Endothelial cell of umbilical vein (primary cell): Measurements from ENCODE around the gene NANOS3. TPM values are rescaled to one million over a fixed set of nuclear protein-coding genes. Genes with fewer than 3 reads are reported as not detected.

Experiments
- BruUV-seq: library from RNA; stranded (reverse); fragments of 400-500 nt; replicated peaks from 2 replicates; lab custom pipeline; 2021; lab: Mats Ljungman, UMichigan
- CTCF ChIA-PET: fragments of 300-600, 350-600 bp; sonication (Branson Sonifier 250); formaldehyde crosslinking; loops from one replicate; lab custom pipeline; 2021; ENCODE audit warnings: antibody characterized with exemption, inconsistent platforms; lab: Charles Lee
- POLR2A ChIA-PET: fragments of 300-600, 350-600 bp; sonication (Branson Sonifier 250); formaldehyde crosslinking; loops from one replicate; lab custom pipeline; 2021; ENCODE audit warnings: antibody characterized with exemption, inconsistent platforms; lab: Charles Lee
- DNase-seq: peaks from one replicate; pipeline ENCODE4 v3.0.0-alpha.2; 2011; ENCODE audit warnings: low read depth, low spot score
- FAIRE-seq: peaks from 2 replicates; lab custom pipeline; 2011; peaks lifted over from hg19 to GRCh38; lab: Jason Lieb, UNC
- H2AFZ ChIP-seq: 2 replicates; pipeline ENCODE4 v1.6.0; 2012; ENCODE audit warnings: low read depth, low read length, control low read depth, inconsistent platforms
- H3K27ac ChIP-seq: 2 replicates; pipeline ENCODE4 v1.5.1; 2011; ENCODE audit warnings: low read depth, mild to moderate bottlenecking, control low read depth, low read length, moderate library complexity; ENCODE audit not compliant: insufficient read depth
- H3K27me3 ChIP-seq, 2 experiments: 2 replicates each; pipeline versions ENCODE4 v1.6.0 to v1.6.1; 2011; ENCODE audit warnings: low read length in 2 of 2, mixed read lengths in 1 of 2; ENCODE audit not compliant: control insufficient read depth in 2 of 2, insufficient read depth in 2 of 2
- H3K36me3 ChIP-seq, 2 experiments: 2 replicates in 1 of 2; 3 replicates in 1 of 2; pipeline ENCODE4 v1.5.1; 2011; ENCODE audit warnings: low read length in 2 of 2, mild to moderate bottlenecking in 1 of 2, moderate library complexity in 1 of 2; ENCODE audit not compliant: control insufficient read depth in 2 of 2, insufficient read depth in 2 of 2; ENCODE audit errors: extremely low read depth in 1 of 2
- H3K4me1 ChIP-seq: 3 replicates; pipeline ENCODE4 v1.5.1; 2011; ENCODE audit warnings: mild to moderate bottlenecking, low read length; ENCODE audit not compliant: control insufficient read depth, insufficient read depth; ENCODE audit errors: extremely low read depth
- H3K4me2 ChIP-seq: 2 replicates; pipeline ENCODE4 v1.6.1; 2011; ENCODE audit warnings: low read length, control low read depth, mixed read lengths; ENCODE audit not compliant: insufficient read depth
- H3K4me3 ChIP-seq, 3 experiments: fragments of 200-600 bp in 1 of 3; sonication (generic), shearing (Covaris generic) in 1 of 3; replicated peaks in 1 of 3; 2 replicates each; pipeline ENCODE4 v1.5.1; 2011 to 2016; ENCODE audit warnings: control low read depth in 3 of 3, low read length in 3 of 3, mild to moderate bottlenecking in 2 of 3, inconsistent platforms in 1 of 3, low read depth in 1 of 3, moderate library complexity in 1 of 3; ENCODE audit not compliant: insufficient read depth in 1 of 3
- H3K79me2 ChIP-seq: 2 replicates; pipeline ENCODE4 v1.6.0; 2012; ENCODE audit warnings: low read length, inconsistent platforms; ENCODE audit not compliant: control insufficient read depth, insufficient read depth
- H3K9ac ChIP-seq: replicated peaks from 2 replicates; pipeline ENCODE3; 2011; ENCODE audit warnings: low read length, control low read depth; ENCODE audit not compliant: insufficient read depth; ENCODE audit errors: extremely low read depth
- H3K9me1 ChIP-seq: replicated peaks from 3 replicates; pipeline ENCODE4 v1.6.0; 2011; ENCODE audit warnings: mild to moderate bottlenecking, low read length; ENCODE audit not compliant: control insufficient read depth, insufficient read depth; ENCODE audit errors: extremely low read depth
- H3K9me3 ChIP-seq: replicated peaks from 2 replicates; pipeline ENCODE4 v1.5.1; 2012; ENCODE audit warnings: low read length, inconsistent platforms; ENCODE audit not compliant: control insufficient read depth, insufficient read depth
- H4K20me1 ChIP-seq: replicated peaks from 2 replicates; pipeline ENCODE3; 2011; ENCODE audit warnings: mild to moderate bottlenecking, low read length; ENCODE audit not compliant: control insufficient read depth, insufficient read depth; ENCODE audit errors: extremely low read depth
- EZH2 ChIP-seq: IDR thresholded peaks from 2 replicates; pipeline ENCODE4 v1.6.1; 2012; ENCODE audit warnings: borderline replicate concordance, low read depth, mild to moderate bottlenecking, moderate library complexity, low read length, inconsistent platforms; ENCODE audit not compliant: severe bottlenecking
- FOS ChIP-seq: IDR thresholded peaks from 2 replicates; pipeline ENCODE4 v1.6.1; 2011; ENCODE audit warnings: mild to moderate bottlenecking, low read length, moderate library complexity, borderline replicate concordance; ENCODE audit not compliant: insufficient read depth
- GATA2 ChIP-seq: IDR thresholded peaks from 2 replicates; pipeline ENCODE4 v1.7.0; 2011; ENCODE audit warnings: low read depth, mild to moderate bottlenecking, moderate library complexity, mixed read lengths, low read length; ENCODE audit not compliant: insufficient read length, insufficient read depth
- JUN ChIP-seq: IDR thresholded peaks from 2 replicates; pipeline ENCODE4 v1.6.1; 2011; ENCODE audit warnings: borderline replicate concordance, low read depth; ENCODE audit not compliant: insufficient read length, insufficient read depth
- MAX ChIP-seq: IDR thresholded peaks from 2 replicates; pipeline ENCODE4 v1.6.1; 2011; ENCODE audit not compliant: insufficient read depth, insufficient read length
- MYC ChIP-seq: IDR thresholded peaks from one replicate; pipeline ENCODE4 v1.6.1; 2011; ENCODE audit warnings: mild to moderate bottlenecking, low read depth, low read length
- POLR2A ChIP-seq: IDR thresholded peaks from 2 replicates; pipeline ENCODE4 v1.6.1; 2012; ENCODE audit warnings: low read depth, mild to moderate bottlenecking, control low read depth, low read length
- POLR2AphosphoS5 ChIP-seq: IDR thresholded peaks from 2 replicates; pipeline ENCODE4 v1.6.1; 2012; ENCODE audit warnings: low read depth, mild to moderate bottlenecking, control low read depth, low read length, moderate library complexity; ENCODE audit not compliant: insufficient read depth
- dilution Hi-C: fragments of 300-500 bp; cut with MboI; formaldehyde crosslinking; loops from one replicate; pipeline ENCODE4 v1.15.0; 2019; ENCODE audit warnings: low sequenced_read_pairs; ENCODE audit not compliant: extremely low pct_ligation_motif_present
- intact Hi-C: fragments of 100-400 bp; cut with micrococcal nuclease; formaldehyde crosslinking; loops from one replicate; pipeline ENCODE4 v1.10.0; 2022
- polyA plus RNA-seq, 4 experiments: library from polyadenylated mRNA; depleted of rRNA in 3 of 4; stranded (reverse) in 3 of 4; unstranded in 1 of 4; fragments of >200 nt; gene quantifications; 2 replicates each; pipeline versions ENCODE4 v1.2.1 to v1.2.3, GENCODE V29; 2011 to 2012; ENCODE audit warnings: missing spikeins in 1 of 4
- total RNA-seq: library from RNA; stranded (reverse); gene quantifications from 2 replicates; pipeline ENCODE4 v1.2.3, GENCODE V29; 2021
- TF ChIP-seq, protein P1 (sequence below), 2 donors: IDR thresholded peaks; 1 replicate in 1 of 2; 2 replicates in 1 of 2; pipeline ENCODE4 v1.5.1; 2011; ENCODE audit warnings: low read length in 2 of 2, mild to moderate bottlenecking in 2 of 2, moderate library complexity in 2 of 2, control low read depth in 1 of 2, inconsistent platforms in 1 of 2, low read depth in 1 of 2; ENCODE audit not compliant: insufficient read depth in 1 of 2; ENCODE audit errors: extremely low read depth in 1 of 2

NANOS3 gene
- total and polyA plus RNA-seq, 2 donors (not counting 3 experiments of a cell fraction or from before 2014, with no cell fraction given), result 1.0 to 4.4 TPM

DNA sequence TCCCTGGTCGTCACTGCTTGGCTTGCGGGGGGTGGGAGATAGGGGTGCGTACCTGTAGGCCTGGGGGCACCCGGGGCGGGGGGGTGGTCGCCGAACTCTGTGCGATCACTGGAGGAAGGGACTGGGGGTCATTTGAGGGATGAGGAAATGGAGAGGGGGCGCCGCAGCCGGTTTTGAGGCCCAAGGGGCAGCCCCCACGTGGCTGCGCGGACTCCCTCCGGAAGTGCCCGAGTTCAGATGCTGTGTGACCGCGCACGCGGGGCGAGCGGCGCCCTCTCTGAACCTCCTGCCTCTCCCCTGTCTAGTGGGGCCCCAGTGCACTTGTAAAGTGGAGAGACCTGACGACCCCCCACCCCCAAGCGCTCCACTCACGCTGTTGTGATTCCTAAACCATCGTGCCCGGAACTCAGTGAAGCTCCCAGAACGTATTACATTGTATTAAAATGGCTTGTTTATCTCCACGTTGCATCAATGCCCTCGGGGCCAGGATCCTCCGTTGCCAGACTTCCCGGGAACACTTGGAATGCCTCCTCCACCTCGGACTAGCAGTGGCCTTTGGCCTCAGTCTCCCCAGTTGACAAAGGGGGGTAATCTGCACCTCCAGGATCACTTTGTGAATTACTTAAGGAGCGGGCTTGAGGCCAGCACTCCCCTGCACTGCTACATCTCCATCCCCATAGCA, 3.0 kb upstream of the NANOS3 start:
- no peaks in the 10 kb centered on the region for H4K20me1 ChIP-seq
- no peaks in the 10 kb centered on the region for H3K79me2 ChIP-seq
- no peaks in the 10 kb centered on the region for H3K27me3 ChIP-seq
- dilution Hi-C loops (no loop called here), intact Hi-C loops (no loop called here)
- no peak overlapping the region for H3K9ac ChIP-seq
- no TSS peak for BruUV-seq
- DNase-seq (no peak), FAIRE-seq (no peak)
- H3K9me1 ChIP-seq, result no peaks in the 10 kb centered on the region
- no peak overlapping the region for H3K4me2 ChIP-seq
- no peaks in the 10 kb centered on the region for H3K36me3 ChIP-seq
- no peak overlapping the region for H2AFZ ChIP-seq
- no peak overlapping the region for H3K27ac ChIP-seq
- TF ChIP-seq POLR2A, result no peak
- no peak overlapping the region for H3K4me3 ChIP-seq
- POLR2A ChIA-PET, result interaction anchor here (0.6 kb wide), 1 partner anchor 98 kb away, joined by 9 read pairs; no protein-coding TSS in a partner anchor
- CTCF ChIA-PET, result interaction anchor here (1.7 kb wide), 1 partner anchor 12 kb away, joined by 7 read pairs; no protein-coding TSS in a partner anchor
- H3K4me1 ChIP-seq, result no peaks in the 10 kb centered on the region
- no peaks in the 10 kb centered on the region for H3K9me3 ChIP-seq

GRCh38 chr19:13875824-13876223, 1.1 kb upstream of the NANOS3 start:
- no peak for FAIRE-seq
- H3K36me3 ChIP-seq, result no peaks in the 10 kb centered on the region
- H3K4me1 ChIP-seq, result peaks cover 5% of the 10 kb centered on the region
- intact Hi-C loops, result no loop called here
- no peak overlapping the region for H2AFZ ChIP-seq
- no peak overlapping the region for H3K27ac ChIP-seq
- H3K79me2 ChIP-seq, result no peaks in the 10 kb centered on the region
- POLR2A ChIA-PET, result no interaction called here
- no peak for DNase-seq
- CTCF ChIA-PET, result interaction anchor here (0.9 to 1.1 kb wide), 4 partner anchors 10 to 278 kb away, joined by 3 to 6 read pairs (median 3); no protein-coding TSS in a partner anchor
- H3K9ac ChIP-seq, result no peak overlapping the region
- dilution Hi-C loops, result no loop called here
- no peaks in the 10 kb centered on the region for H3K9me1 ChIP-seq
- H3K9me3 ChIP-seq, result no peaks in the 10 kb centered on the region
- H4K20me1 ChIP-seq, result no peaks in the 10 kb centered on the region
- BruUV-seq, result no TSS peak
- no peaks in the 10 kb centered on the region for H3K27me3 ChIP-seq
- no peak for TF ChIP-seq POLR2A
- no peak for TF ChIP-seq POLR2AphosphoS5
- TF ChIP-seq JUN, result no peak
- TF ChIP-seq MAX, result no peak
- TF ChIP-seq EZH2, result no peak
- TF ChIP-seq, protein P1, sequence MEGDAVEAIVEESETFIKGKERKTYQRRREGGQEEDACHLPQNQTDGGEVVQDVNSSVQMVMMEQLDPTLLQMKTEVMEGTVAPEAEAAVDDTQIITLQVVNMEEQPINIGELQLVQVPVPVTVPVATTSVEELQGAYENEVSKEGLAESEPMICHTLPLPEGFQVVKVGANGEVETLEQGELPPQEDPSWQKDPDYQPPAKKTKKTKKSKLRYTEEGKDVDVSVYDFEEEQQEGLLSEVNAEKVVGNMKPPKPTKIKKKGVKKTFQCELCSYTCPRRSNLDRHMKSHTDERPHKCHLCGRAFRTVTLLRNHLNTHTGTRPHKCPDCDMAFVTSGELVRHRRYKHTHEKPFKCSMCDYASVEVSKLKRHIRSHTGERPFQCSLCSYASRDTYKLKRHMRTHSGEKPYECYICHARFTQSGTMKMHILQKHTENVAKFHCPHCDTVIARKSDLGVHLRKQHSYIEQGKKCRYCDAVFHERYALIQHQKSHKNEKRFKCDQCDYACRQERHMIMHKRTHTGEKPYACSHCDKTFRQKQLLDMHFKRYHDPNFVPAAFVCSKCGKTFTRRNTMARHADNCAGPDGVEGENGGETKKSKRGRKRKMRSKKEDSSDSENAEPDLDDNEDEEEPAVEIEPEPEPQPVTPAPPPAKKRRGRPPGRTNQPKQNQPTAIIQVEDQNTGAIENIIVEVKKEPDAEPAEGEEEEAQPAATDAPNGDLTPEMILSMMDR (IDR thresholded peaks at IDR 0.05; ENCODE audit: extremely low read depth in 1 of 2, insufficient read depth in 1 of 2, low read depth in 1 of 2, low read length in 2 of 2), result no peak
- TF ChIP-seq GATA2, result no peak
- TF ChIP-seq FOS, result no peak
- TF ChIP-seq MYC, result no peak
- H3K4me2 ChIP-seq, result no peak overlapping the region
- H3K4me3 ChIP-seq, result no peak overlapping the region
